NCI-H1436 treated with DMSO at 0.1 percent for 48 hours (cell line): ENCODE data around the gene GPR37L1.
"Not testable (repeated sequence)": the region's sequence is repeated elsewhere in the genome, so short reads cannot be mapped to it uniquely, and the experiment has no call there.

Experiments used
- DNase-seq: peaks from one replicate; lab custom pipeline; 2025; lab: John Stamatoyannopoulos, UW

The GPR37L1 gene

DNA sequence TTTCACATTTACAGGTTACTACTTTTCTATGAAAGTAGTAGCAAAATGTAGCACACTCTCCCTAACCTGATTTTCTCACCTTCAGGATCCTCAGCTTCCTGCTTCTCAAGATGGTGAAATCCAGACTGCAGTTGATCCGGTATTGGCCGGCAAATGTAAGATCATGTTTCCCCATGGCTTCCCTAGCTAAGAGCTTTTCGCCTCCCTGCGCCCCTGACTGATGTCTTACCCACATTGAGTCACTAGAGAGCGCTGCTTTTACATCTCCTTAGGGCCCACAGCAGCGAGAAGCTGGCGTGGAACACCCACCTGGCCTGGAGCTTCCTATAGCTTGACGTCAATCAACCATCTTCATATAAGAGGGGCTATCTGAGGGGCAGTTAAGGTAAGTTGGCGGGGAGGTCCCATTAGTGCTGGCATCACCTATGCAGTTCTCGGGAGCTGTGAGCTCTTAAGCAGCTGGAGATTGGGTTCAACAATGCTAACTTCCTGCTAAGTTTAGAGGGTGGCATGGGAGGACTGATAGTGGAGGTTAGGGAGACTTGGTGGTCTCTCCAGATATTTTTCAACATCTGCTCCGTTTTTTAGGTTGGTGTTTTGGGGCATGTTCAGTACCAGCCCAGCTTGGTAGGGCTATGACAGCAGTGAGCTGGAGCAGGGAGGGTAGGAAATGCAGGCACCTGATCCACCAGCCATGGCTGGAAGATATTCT, 32.2 kb downstream of the GPR37L1 start:
- DNase-seq, result peak; percentile 50

DNA sequence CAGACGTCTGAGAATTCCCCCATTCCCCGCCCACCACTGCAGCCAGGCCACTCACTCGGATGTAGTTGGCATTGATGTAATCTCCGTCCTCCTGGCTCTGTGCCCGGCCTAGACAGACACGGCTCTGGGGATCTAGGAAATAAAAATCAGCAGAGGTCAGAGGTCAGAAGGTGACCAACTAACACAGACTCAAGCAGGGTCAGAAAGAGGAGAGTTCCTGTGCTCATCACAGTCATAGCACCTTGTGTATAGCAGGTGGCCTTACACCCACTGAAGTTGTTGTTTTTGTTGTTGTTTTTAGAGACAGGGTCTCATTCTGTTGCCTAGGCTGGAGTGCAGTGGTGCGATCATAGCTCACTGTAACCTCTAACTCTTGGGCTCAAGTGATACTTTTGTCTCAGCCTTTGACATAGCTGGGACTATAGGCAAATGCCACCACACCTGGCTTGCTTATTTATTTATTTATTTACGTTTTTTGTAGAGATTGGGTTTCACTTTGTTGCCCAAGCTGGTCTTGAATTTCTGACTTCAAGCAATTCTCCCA, 32.8 kb downstream of the GPR37L1 start:
- no peak for DNase-seq

DNA sequence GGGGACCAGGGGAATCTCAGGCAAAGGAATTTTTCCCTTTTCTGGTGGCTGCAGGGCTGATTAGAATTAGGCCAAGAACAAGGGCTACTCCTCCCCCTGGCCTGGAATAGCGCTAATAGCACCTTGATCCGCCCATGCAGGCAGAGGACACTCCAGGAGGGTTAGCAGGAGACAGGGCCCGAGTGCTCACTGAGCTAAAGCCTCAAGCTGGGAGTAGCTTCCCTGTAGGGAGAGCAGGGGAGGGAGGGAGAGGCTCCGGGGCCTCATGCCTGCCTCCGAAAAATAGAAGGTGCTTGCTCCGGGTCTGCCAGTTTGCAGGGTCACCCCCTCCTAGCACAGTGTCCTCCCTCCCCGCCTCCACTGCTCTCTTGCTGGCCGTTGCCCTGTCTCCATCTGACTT, 33.9 kb downstream of the GPR37L1 start:
- DNase-seq, result no peak

DNA sequence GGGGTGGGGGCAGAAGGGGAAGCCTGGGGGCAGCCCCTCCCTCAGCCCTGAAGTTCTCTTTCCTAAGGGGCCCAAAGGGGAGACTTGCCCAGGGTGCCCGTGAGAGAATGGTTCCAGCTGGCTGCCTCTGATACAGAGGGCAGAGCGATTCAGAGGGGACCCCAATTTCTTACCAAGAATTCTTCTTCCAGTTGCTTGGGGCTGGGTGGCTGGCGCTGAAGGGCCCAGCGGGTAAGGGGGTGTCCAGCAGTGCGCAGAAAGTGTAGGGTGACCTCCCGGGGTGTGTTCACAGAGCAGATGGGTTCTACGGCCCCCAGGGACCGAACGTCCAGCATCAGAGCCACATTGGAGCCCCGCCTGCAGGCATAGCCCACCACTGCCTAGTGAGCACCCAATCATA, 35.2 kb downstream of the GPR37L1 start:
- no peak for DNase-seq

DNA sequence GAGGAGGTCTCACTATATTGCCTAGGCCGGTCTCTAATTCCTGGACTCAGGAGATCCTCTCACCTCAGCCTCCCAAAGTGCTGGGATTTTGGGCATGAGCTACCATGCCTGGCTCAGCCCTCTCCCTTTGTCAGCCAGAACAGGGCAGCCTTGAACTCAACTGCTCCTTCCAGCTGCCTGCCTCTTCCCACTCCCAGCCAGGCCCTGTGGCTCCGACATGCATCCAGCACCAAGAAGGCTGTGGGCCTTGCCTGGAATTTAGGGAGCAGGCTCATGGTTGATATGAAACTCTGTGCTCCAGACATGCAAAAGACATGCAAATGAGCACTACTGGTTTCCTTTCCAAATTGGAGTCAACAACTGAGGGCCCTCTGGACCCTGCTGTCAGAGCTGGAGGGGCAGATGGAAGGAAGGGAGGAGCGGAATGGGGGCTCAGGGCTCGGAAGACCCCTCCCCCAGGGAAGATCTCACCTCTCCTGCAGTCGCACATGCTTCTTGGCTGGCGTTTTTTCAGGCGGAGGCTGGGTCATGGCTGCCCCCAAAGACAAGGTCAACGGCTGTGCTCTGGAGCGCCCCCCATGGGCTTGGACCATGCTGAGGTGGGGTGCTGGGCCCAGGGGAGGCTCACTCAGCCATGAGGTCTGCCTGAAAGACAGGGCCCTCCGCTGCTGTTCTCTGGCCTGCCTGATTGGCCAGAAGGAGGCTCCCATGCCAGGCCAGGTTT, 36.3 kb downstream of the GPR37L1 start:
- no peak for DNase-seq

DNA sequence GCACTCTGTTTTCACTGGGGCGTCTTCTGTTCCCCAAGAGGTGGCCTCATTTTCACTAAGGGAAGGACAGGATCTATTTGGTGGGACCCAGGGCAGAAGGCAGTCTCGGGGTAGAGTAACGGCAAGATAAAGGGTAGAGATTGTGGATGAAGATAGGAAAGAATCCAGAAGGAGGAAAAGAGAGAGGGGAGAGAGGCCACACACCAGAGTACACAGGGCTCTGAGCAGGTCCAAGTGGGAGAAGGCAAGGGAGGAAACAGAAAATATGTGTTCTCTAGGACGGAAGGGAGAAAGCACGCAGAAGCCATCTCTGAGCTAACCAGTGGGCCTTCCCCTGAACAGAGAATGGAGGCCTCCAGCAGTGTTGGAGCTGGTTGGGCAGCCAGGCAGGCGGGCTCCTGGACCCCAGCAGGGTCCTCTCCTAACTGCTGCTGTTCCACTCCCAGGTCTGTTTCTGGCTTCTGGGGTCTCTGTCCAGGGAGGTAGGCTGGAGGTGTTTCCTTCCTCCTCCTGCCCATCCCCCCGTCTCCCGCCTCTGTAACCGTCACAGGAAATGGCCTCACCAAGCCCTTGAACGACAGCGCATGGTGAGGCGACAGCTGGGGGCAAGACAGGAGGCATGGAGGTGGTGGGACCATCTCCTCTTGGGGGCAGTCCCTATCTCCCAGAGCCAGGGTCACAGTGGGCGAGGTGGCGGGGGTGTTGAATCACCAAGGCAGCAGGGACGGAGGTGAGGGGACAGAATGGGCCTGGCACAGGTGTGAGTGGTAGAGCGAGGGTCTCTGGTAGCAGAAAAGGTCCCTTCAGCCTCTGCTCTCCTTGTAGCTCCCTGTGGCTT, 37.0 kb downstream of the GPR37L1 start:
- DNase-seq, result no peak

DNA sequence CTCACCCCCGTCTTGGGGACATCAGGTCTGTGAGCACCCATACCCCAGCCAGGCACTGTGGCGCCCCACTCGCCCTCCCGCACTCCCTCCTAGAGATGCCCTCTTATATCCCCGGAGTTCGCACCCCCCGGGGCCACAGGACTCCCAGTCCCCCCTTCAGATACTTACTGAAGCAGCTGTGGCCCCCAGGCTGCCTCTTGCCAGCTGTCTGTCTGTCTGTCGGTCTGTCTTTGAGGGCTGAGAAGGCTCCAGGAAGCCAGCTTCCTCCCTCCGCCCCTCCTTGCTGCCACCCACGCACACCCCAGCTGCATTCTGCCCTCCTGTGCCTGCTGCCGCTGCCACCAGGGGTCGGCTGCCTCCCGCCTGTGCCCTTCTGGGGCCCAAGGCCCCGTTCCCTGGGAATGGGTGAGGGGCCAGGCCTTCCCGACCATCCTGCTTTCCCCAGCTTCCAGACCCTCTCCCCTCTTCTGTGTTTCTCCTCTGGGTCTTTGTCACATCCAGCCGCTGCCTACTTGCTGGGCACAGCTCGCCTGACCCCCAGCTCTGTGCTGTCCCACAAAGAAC, 37.7 kb downstream of the GPR37L1 start, which contains the start of gene PTPN7:
PTPN7 (minus strand) TSS at position 226 of the 564 bp plus-strand sequence. CDS start 1,200 bp downstream, outside the sequence.
- no peak for DNase-seq

DNA sequence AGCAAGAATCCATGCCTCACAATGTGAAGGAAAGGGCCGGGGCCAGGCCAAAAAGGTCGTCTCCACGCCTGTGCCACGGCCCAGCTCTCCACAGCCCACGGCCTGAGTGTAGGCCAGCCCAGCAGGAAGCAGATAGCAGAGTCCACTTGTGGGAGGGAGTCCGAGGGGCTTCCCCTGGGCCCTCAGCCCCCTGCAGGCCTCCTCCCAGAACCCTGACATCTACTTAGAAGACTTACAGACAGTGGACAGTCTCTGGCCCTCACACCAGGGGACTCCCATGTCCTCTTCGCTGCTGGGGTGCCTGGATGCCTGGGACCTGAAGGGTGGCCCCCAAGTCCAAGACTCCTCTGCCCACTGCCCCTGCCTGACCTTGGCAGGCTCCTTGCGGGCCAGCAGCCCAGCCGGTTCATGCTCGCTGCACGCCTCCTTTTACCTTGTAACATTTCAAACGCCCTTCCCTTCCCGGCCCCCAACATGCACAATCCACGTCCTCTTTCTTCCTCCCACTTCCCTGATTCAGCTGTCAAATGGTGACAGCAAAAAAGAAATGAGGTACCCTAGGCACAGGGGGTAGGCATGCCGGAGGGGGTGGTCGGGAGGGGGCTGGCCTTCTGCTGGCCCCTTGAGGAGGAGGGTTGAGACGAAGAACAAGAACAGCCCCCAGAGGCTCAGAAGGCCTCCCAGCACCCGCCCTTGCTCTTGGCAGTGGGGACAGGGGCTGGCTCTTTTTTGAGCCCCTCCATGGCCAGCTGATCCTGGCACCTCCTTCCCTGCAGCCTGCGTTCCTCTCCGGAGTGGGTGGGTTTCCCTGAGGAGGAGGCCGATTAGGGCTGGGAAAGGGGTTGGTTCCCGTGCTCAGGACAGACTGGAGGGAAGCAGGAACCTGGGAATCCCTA, 38.7 kb downstream of the GPR37L1 start:
- DNase-seq, result no peak

DNA sequence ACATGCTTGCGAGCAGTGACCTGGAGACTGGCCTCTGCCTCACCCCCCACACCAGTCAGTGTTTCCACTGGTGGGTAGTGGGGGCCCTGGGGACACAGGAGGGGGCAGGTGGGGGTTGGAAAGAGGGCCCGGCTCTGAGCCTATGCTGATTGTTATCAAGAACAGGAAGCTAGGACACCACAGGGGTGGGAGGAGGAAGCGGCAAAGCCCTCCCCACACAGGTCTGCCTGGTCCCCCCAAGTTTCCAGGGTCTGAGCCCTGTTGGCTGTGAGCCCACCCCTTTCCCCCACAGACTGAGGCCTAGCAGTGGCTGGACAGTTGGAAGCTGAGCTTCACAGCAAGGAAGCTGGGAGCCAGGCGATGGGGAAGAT, 39.3 kb downstream of the GPR37L1 start:
- no peak for DNase-seq

DNA sequence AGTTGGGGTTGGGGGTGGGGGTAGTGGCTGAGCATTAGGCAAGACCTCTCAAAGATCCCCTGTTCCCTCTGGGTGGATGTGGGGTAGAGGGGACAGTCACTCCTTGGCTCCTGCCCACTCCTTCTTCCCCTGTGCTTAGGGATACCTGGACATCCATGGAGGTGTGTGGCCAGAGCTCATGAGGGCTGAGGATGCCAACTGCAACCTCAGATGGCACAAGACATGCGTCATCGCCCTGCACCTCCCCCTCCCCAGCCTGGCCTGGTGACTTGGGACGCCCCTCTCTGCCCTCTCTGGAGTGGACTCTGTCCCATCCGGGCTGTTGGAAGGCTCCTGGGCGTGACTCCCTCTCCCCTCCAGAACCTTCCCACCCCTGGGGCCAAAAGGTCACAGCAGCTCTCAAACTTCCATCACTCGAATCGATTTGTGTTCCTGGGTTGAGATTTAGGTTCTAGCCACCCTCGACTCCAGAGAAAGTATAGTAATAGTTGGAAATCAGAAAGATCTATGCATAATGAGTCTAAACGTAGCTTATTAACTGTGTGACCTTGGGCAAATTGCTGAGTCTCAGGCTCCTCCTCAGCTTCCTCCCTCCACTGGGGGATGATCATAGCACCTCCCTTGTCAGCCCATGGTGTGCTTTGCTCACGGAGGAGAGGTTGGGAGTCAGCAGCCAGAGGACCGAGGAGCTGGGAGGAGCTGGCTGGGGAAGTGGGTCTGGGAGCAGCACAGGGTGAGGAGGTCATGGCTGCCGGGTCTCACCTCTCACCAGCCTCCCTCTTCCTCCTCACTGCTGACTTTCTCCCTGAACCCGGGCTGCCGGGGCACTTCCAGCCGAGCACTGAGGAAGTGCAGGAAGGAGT, 39.9 kb downstream of the GPR37L1 start:
- DNase-seq, result no peak

DNA sequence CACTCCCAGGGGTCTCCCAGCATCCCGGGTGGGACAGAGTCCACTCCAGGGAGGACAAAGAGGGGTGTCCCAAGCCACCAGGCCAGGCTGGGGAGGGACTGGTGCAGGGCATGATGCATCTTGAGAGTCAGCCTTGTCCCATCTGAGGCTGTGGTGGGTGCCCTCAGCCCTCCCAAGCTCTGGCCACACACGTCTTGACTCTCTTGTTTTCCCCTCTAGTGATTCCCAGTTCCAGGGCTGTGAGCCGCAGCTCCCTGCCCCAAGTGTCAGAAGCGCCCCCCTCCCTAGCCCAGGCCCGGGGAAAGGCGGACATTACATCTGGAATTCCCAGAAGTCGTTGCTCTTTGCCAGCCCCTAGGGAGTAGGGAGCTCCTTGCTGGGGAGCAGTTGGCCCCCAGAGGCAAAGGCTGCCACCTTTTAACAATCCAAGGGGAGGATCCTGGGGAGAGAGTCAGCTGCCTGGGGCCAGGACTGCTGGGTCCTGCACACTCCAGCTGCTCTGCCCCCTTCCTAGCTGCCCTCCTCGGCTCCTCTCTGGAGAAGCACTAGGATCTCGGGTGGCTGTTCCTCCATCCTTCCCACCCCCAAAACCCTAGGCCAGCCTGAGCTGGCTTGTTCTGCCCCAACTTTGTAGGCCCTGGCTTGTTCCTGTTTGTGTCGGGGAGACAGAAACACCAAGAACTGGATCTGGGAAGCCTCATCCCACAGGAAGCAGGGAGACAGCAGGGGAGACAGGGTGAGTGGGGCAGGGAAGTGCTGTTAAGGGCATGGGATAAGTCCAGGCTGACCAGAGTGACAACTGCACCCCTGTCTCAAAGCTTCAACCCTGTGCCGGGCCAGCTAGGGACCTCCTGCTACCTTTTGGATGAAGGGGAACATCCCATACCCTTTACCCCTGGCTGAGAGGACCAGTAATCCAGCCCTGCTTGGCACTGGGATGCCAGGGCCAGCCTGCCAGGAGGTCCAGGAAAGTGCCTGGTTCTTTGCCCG, 40.9 kb downstream of the GPR37L1 start:
- DNase-seq, result no peak

DNA sequence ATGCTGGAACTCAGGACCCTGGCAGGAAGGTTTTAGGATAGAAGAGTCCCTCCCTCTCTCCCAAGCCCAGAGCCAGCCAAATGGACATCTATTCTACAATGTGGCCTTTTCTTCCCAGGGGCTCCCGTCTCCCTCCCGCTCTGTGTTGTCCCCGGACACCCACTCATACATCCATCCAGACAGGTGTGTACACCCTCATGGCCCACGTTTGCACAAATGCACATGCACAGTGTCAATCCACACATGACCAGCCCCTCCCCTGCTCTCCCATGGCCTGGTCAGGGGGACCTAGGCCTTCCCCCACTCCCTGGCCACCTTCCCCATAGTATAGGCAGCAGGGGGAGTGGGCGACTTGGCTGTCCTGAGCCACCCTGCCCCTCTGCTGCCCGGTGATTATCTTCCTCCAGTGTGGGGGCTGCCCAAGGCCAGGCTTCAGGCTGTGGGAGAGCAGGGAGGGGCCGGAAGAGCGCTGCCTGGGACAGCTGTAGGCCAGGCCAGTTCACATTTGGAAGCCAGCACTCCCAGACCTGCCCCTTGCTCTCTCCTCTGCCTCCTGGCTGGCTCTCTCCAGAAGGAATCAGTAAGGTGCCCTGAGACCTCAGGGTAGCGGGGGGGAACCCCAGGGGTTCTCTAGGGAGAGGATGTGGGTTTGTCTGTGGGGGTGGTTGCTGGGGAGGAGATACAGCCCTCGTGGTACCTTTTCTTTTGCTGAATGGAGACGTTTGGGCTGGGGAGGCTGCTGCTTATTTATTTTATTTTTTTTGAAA, 41.7 kb downstream of the GPR37L1 start:
- DNase-seq, result no peak

DNA sequence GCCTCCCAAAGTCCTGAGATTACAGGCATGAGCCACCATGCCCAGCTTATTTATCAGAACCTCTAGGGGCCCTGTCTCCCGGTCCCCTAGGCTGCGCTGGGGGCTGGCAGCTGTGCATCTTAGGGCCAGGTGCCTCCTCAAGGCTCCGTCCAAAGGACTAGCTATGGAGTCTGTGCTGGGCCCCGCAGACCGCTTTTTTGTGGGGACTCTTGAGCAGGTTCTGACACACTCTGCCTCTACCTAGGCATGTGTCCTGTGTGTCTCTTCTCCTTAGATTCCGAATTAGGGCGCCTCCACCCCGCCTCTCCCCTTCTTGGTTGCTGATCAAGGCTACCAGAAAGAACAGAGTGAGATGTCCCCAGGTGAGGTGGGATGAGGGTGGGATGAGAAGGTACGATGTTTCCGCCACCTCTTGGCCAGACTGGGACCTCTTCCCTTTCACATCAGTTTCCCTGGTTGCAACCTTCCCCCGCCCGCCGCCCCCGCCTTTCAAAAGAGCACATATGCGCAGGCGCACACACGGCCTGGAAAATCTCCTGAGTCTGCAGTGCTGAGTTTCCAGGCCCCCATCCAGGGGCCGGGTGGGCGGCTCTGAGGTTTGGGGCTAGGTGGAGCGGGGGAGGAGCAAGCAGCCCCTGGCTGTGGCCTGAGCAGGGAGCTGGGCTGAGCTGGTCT, 42.7 kb downstream of the GPR37L1 start:
- no peak for DNase-seq

DNA sequence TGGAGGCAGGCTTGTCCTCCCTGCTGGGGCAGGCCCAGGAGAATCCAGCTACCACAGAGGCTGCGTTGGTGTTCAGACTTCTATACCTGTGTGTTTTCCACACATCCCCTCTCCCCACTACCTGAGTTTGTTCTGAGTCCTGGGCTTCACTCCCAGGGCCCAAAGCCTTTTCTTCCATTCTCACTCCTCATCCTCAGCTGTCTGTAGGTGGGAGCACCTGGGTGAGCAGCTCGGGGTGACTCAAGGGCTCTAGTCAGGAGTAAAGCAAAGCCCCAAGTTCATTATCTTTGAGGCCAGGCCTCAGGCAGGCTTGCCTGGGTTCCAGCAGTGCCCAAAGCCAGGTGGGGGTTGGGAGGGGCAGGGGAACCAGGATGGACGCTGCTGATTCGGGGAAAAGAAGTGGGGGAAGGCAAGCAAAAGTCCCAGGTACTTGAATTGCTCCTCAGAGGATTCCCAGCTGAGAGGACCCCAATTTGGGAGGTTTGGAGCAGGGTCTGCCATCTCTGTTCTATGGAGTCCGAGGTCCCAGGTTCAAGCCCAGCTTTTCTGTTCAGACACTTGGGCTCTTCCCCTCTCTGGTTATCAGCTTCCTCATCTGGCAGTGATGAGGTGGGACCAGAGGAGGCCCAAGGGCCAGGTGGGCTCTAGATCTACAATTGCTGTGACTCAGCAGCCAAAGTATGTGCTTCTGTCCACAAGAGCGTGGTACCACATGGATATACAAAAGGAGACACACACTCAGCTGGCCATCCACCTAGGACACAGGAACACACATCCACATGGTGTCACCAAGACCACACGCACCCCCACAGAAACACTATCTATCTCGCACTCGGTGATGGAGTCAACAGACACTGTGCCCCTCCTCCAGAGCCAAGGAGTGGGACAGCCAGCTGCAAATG, 43.5 kb downstream of the GPR37L1 start:
- DNase-seq, result no peak

DNA sequence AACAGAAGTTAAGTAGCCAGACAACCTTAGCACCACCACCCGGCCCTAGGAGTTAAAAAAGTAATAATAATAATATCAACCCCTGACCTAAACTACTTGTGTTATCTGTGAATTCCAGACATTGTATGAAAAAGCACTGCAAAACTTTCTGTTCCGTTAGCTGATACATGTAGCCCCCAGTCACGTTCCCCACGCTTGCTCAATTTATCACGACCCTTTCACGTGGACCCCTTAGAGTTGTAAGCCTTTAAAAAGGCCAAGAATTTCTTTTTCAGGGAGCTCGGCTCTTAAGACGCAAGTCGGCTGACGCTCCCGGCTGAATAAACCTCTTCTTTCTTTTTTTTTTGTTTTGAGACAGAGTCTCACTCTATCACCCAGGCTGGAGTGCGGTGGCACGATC, 44.3 kb downstream of the GPR37L1 start:
- DNase-seq, result not testable (repeated sequence)

DNA sequence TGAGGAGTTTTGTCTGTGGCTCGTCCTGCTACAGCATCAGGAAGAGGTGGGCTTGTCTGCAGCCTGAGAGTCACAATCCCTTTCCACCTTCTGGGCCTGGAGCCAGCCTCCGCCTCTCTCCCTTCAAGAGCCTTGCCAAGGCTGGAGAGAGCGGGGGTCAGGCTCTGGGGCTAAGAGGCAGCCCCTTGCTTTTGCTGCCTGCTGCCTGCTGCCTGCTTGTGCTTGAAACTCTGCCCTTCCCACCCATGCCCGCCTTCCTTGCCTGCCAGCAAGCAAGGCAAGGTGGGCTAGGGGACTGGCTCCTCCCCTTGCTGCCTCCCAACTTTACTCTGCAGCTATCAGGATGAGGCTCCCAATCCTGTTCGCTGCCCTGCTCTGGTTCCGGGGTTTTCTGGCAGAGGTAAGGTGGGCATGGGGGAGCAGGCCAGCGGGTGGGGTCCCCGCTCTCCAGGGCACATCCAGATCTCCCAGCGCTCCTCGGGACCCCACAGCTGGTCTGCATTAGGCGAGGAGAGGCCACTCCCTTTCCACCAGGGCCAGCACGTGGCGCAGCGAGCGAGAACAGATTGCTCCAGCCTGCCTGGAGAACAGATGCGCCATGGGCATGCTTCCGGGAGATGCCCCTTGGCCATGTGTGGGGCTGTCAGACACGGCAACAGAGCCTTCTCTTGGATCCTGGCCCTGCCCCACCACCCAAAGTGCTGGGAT, 45.1 kb downstream of the GPR37L1 start:
- no peak for DNase-seq
